ENCODE measurements around the gene RNF112.

DNA sequence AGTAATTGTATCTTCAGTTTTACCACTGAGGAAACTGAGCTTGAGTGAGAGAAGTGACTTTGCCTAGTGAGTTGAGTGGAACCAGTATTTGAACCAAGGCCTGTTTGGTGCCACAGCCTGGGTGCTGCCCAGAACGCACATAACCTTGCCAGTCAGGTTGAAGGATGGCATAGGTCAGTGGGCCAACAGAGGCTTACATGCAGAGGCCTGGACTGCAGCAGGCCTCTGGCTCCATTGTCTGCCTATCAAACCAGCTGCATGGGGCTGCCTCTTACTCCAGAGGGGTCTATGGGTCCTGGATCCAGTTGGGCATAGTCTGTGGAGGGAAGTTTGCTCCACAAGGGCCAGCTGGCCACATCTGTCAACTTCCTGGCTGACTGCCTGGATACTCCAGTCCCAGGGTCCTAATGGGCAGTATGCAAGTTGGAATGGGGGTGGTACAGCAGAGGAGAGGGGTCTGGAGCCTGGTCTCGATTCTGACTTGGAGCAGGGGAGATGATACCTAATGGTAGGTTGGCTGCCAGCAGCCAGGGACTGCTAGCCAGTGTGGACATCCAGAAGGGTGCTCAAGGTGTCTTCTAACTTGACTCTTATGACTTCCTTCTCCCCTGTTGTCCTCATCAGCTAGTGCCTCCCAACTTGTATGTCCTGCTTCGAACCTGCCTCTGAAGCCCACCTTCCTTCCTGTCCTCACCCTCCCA is 11.1 kb upstream of the RNF112 start:
- TF ChIP-seq, protein P1, sequence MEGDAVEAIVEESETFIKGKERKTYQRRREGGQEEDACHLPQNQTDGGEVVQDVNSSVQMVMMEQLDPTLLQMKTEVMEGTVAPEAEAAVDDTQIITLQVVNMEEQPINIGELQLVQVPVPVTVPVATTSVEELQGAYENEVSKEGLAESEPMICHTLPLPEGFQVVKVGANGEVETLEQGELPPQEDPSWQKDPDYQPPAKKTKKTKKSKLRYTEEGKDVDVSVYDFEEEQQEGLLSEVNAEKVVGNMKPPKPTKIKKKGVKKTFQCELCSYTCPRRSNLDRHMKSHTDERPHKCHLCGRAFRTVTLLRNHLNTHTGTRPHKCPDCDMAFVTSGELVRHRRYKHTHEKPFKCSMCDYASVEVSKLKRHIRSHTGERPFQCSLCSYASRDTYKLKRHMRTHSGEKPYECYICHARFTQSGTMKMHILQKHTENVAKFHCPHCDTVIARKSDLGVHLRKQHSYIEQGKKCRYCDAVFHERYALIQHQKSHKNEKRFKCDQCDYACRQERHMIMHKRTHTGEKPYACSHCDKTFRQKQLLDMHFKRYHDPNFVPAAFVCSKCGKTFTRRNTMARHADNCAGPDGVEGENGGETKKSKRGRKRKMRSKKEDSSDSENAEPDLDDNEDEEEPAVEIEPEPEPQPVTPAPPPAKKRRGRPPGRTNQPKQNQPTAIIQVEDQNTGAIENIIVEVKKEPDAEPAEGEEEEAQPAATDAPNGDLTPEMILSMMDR (IDR thresholded peaks at IDR 0.05): no peak
- no peak for TF ChIP-seq POLR2A (IDR thresholded peaks at IDR 0.05)
- TF ChIP-seq EP300 (IDR thresholded peaks at IDR 0.05): no peak

All from tibial nerve (tissue), 4 donors.